Measurements from ENCODE around the gene EEF1AKMT4. TPM values are rescaled to one million over a fixed set of nuclear protein-coding genes. Genes with fewer than 3 reads are reported as not detected.

The EEF1AKMT4 gene
- total RNA-seq, 1 experiment from 2014 or later = 2.9 TPM

GRCh38 chr3:184298759-184299487, 49.5 kb downstream of the EEF1AKMT4 start, which contains the start of gene PSMD2:
PSMD2 (plus strand) TSS chr3:184299241; CDS start chr3:184299267, 26 bp downstream.
- peak; percentile 95 for DNase-seq (ENCODE audit: low read depth)

GRCh38 chr3:184299488-184300377, 50.3 kb downstream of the EEF1AKMT4 start:
- peak; percentile 33 for DNase-seq (ENCODE audit: low read depth)

- DNase-seq (ENCODE audit: low read depth) = peak; percentile 70
Observed at GRCh38 chr3:184300378-184300720, 50.9 kb downstream of the EEF1AKMT4 start.

GRCh38 chr3:184305577-184305976, 56.1 kb downstream of the EEF1AKMT4 start:
- peak; percentile 13 for DNase-seq (ENCODE audit: low read depth)

DNA sequence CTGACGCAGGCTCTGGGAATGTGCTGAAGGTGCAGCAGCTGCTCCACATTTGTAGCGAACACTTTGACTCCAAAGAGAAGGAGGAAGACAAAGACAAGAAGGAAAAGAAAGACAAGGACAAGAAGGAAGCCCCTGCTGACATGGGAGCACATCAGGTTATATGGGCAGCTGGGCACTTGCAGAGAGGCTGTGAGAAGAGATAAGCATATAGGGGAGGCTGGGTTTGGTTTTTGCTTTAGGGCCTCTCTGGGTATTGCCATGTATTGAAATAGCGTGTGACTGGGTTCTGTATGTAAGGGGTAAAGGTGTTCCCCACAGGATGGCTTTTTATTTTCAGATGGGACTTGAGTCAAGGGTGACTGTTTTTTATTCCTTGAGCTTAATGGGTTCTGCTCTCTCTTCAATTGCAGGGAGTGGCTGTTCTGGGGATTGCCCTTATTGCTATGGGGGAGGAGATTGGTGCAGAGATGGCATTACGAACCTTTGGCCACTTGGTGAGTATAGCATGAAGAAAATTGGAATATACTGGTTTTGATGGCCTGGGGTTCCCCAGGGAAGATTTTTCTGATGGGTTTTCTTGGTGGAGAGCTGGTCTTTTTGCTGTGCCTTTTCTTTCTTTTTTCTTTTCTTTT, 57.0 kb downstream of the EEF1AKMT4 start:
- no peak for DNase-seq (ENCODE audit: low read depth)

- no peak for DNase-seq (ENCODE audit: low read depth)
Observed at GRCh38 chr3:184307915-184308314, 58.4 kb downstream of the EEF1AKMT4 start.

Other genes with a start within 250 kb of the EEF1AKMT4 start
- gene ABCC5, start 231.8 kb upstream of the EEF1AKMT4 start, total RNA-seq (2014; rRNA removed) = 18.9 and 26.7 TPM in 2 replicates
- not detected in 2 replicates for gene HTR3D, start 217.9 kb upstream of the EEF1AKMT4 start, total RNA-seq (2014; rRNA removed)
- not detected in 2 replicates for gene HTR3C, start 196.6 kb upstream of the EEF1AKMT4 start, total RNA-seq (2014; rRNA removed)
- not detected in 2 replicates for gene HTR3E, start 152.6 kb upstream of the EEF1AKMT4 start, total RNA-seq (2014; rRNA removed)
- 35.4 and 40.8 TPM in 2 replicates for gene EIF2B5, start 114.3 kb upstream of the EEF1AKMT4 start, total RNA-seq (2014; rRNA removed)
- gene DVL3, start 94.3 kb upstream of the EEF1AKMT4 start, total RNA-seq (2014; rRNA removed) = 50.1 and 63.5 TPM in 2 replicates
- gene AP2M1, start 74.8 kb upstream of the EEF1AKMT4 start, total RNA-seq (2014; rRNA removed) = 569 and 621 TPM in 2 replicates
- gene ABCF3, start 63.5 kb upstream of the EEF1AKMT4 start, total RNA-seq (2014; rRNA removed) = 34.8 and 45.4 TPM in 2 replicates
- not detected in 2 replicates for gene VWA5B2, start 20.1 kb upstream of the EEF1AKMT4 start, total RNA-seq (2014; rRNA removed)
- gene ALG3, start 710 bp upstream of the EEF1AKMT4 start, total RNA-seq (2014; rRNA removed) = 71.4 and 77.7 TPM in 2 replicates
- gene CAMK2N2, start 11.9 kb downstream of the EEF1AKMT4 start, total RNA-seq (2014; rRNA removed) = 0.69 TPM in 1 of 2 replicates, not detected in the other
- not detected in 2 replicates for gene ECE2, start 26.4 kb downstream of the EEF1AKMT4 start, total RNA-seq (2014; rRNA removed)
- gene PSMD2, start 49.6 kb downstream of the EEF1AKMT4 start, total RNA-seq (2014; rRNA removed) = 623 and 688 TPM in 2 replicates
- 302 and 321 TPM in 2 replicates for gene EIF4G1, start 64.9 kb downstream of the EEF1AKMT4 start, total RNA-seq (2014; rRNA removed)
- 7.1 and 7.6 TPM in 2 replicates for gene FAM131A, start 87.9 kb downstream of the EEF1AKMT4 start, total RNA-seq (2014; rRNA removed)
- gene CLCN2, start 111.9 kb downstream of the EEF1AKMT4 start, total RNA-seq (2014; rRNA removed) = 4.4 and 5.9 TPM in 2 replicates
- 106 and 116 TPM in 2 replicates for gene POLR2H, start 112.0 kb downstream of the EEF1AKMT4 start, total RNA-seq (2014; rRNA removed)
- not detected in 2 replicates for gene THPO, start 128.5 kb downstream of the EEF1AKMT4 start, total RNA-seq (2014; rRNA removed)
- 0.11 and 1.7 TPM in 2 replicates for gene CHRD, start 130.4 kb downstream of the EEF1AKMT4 start, total RNA-seq (2014; rRNA removed)

Measured in LHCN-M2 (cell line).